SK-N-SH (cell line): ENCODE data around the gene RSRC1. TPM values are rescaled to one million over a fixed set of nuclear protein-coding genes. Genes with fewer than 3 reads are reported as not detected.

Experiments
- CTCF ChIA-PET: fragments of 300-600, 350-600 bp; formaldehyde crosslinking; extraction: SDS; loops from one replicate; lab custom pipeline; 2021; lab: Yijun Ruan, JAX
- POLR2A ChIA-PET: fragments of 350-600 bp; sonication (Branson Sonifier 250); formaldehyde crosslinking; extraction: SDS; loops from one replicate; lab custom pipeline; 2020; ENCODE audit warnings: antibody characterized with exemption, inconsistent platforms; lab: Yijun Ruan, JAX
- DNase-seq: peaks from one replicate; pipeline ENCODE4 v3.0.0; 2012
- H2AFZ ChIP-seq: fragments of 200-600 bp; sonication (generic); 2 replicates; pipeline ENCODE4 v1.8.1; 2016; ENCODE audit warnings: antibody characterized with exemption, mild to moderate bottlenecking, low read depth
- H3F3A ChIP-seq: fragments of 200-600 bp; sonication (generic); replicated peaks from 2 replicates; pipeline ENCODE3; 2016; ENCODE audit warnings: antibody characterized with exemption, mild to moderate bottlenecking; ENCODE audit not compliant: insufficient read depth
- H3K27ac ChIP-seq, 2 experiments: fragments of 200-500 bp in 1 of 2; fragments of 200-600 bp in 1 of 2; sonication (Bioruptor generic) in 1 of 2; sonication (generic), shearing (Covaris generic) in 1 of 2; 2 replicates each; pipeline versions ENCODE4 v1.5.1 to v1.6.1; 2014 to 2016; ENCODE audit warnings: low read depth in 2 of 2, inconsistent platforms in 1 of 2, low read length in 1 of 2, mild to moderate bottlenecking in 1 of 2, mixed read lengths in 1 of 2
- H3K27me3 ChIP-seq: fragments of 200-600 bp; sonication (generic), shearing (Covaris generic); 2 replicates; pipeline ENCODE4 v1.6.1; 2016; ENCODE audit warnings: mixed run types; ENCODE audit not compliant: insufficient read depth
- H3K36me3 ChIP-seq, 2 experiments: fragments of 200-500 bp in 1 of 2; fragments of 200-600 bp in 1 of 2; sonication (Bioruptor generic) in 1 of 2; sonication (generic) in 1 of 2; replicated peaks in 1 of 2; 2 replicates each; pipeline versions ENCODE3 to v1.5.1; 2014 to 2016; ENCODE audit warnings: low read length in 1 of 2, mild to moderate bottlenecking in 1 of 2; ENCODE audit not compliant: insufficient read depth in 2 of 2, control insufficient read depth in 1 of 2
- H3K4me1 ChIP-seq, 2 experiments: fragments of 200-500 bp in 1 of 2; fragments of 200-600 bp in 1 of 2; sonication (Bioruptor generic) in 1 of 2; sonication (generic), shearing (Covaris generic) in 1 of 2; 2 replicates each; pipeline versions ENCODE4 v1.5.1 to v1.6.1; 2014 to 2016; ENCODE audit warnings: low read depth in 1 of 2, low read length in 1 of 2, mixed run types in 1 of 2; ENCODE audit not compliant: insufficient read depth in 2 of 2, control insufficient read depth in 1 of 2
- H3K4me2 ChIP-seq: fragments of 200-600 bp; sonication (generic), shearing (Covaris generic); 2 replicates; pipeline ENCODE4 v1.6.1; 2017; ENCODE audit warnings: mixed run types
- H3K4me3 ChIP-seq, 2 experiments: fragments of 200-500 bp in 1 of 2; fragments of 200-600 bp in 1 of 2; sonication (Bioruptor generic) in 1 of 2; sonication (generic), shearing (Covaris generic) in 1 of 2; 2 replicates each; pipeline versions ENCODE4 v1.5.1 to v1.8.1; 2014 to 2016; ENCODE audit warnings: low read depth in 2 of 2, inconsistent platforms in 1 of 2, low read length in 1 of 2, mild to moderate bottlenecking in 1 of 2, mixed read lengths in 1 of 2, moderate library complexity in 1 of 2
- H3K79me2 ChIP-seq: fragments of 200-600 bp; sonication (generic); 2 replicates; pipeline ENCODE4 v1.8.1; 2017; ENCODE audit warnings: mild to moderate bottlenecking; ENCODE audit not compliant: insufficient read depth
- H3K9ac ChIP-seq: fragments of 200-600 bp; sonication (generic); 2 replicates; pipeline ENCODE4 v1.6.1; 2017; ENCODE audit warnings: mixed run types
- H3K9me2 ChIP-seq: fragments of 200-600 bp; sonication (generic); 2 replicates; pipeline ENCODE4 v1.6.1; 2017; ENCODE audit warnings: mixed run types
- H3K9me3 ChIP-seq: fragments of 200-600 bp; sonication (generic); 2 replicates; pipeline ENCODE4 v1.6.1; 2017; ENCODE audit warnings: mixed run types, mild to moderate bottlenecking, moderate library complexity
- H4K20me1 ChIP-seq: fragments of 200-600 bp; sonication (generic); 2 replicates; pipeline ENCODE4 v1.6.1; 2017; ENCODE audit warnings: mild to moderate bottlenecking, mixed run types; ENCODE audit not compliant: insufficient read depth
- ELF1 ChIP-seq: IDR thresholded peaks from 2 replicates; pipeline ENCODE4 v1.4.0; 2012
- EP300 ChIP-seq, 2 experiments: IDR thresholded peaks; 2 replicates each; pipeline versions ENCODE4 v1.4.0 to v1.6.1; 2012; ENCODE audit warnings: borderline replicate concordance in 1 of 2, low read depth in 1 of 2, low read length in 1 of 2
- FOXJ3 ChIP-seq: sonication (generic); formaldehyde crosslinking; IDR thresholded peaks from 2 replicates; pipeline ENCODE4 v1.5.1; 2020; ENCODE audit warnings: mild to moderate bottlenecking, missing genetic modification reagents
- GABPA ChIP-seq: IDR thresholded peaks from 2 replicates; pipeline ENCODE4 v1.4.0; 2012; ENCODE audit warnings: low read depth, mild to moderate bottlenecking
- GATA2 ChIP-seq: sonication (generic); formaldehyde crosslinking; IDR thresholded peaks from 2 replicates; pipeline ENCODE4 v1.5.0; 2020; ENCODE audit warnings: mild to moderate bottlenecking, missing genetic modification reagents
- MAX ChIP-seq: IDR thresholded peaks from 2 replicates; pipeline ENCODE4 v1.4.0; 2012; ENCODE audit warnings: low read depth
- MXI1 ChIP-seq: IDR thresholded peaks from 2 replicates; pipeline ENCODE4 v1.6.1; 2012; ENCODE audit warnings: mild to moderate bottlenecking, low read depth, low read length, improper control_type of control experiment
- NFIC ChIP-seq: IDR thresholded peaks from 2 replicates; pipeline ENCODE4 v1.4.0; 2012; ENCODE audit warnings: borderline replicate concordance
- NRF1 ChIP-seq: IDR thresholded peaks from 2 replicates; pipeline ENCODE4 v1.6.1; 2012; ENCODE audit warnings: low read depth, mild to moderate bottlenecking, low read length
- PBX3 ChIP-seq: IDR thresholded peaks from 2 replicates; pipeline ENCODE4; 2012
- RAD21 ChIP-seq: IDR thresholded peaks from 2 replicates; pipeline ENCODE4 v1.6.1; 2012; ENCODE audit warnings: mild to moderate bottlenecking, low read length
- SIN3A ChIP-seq: IDR thresholded peaks from 2 replicates; pipeline ENCODE4 v1.6.1; 2012; ENCODE audit warnings: low read depth, mild to moderate bottlenecking, low read length, moderate library complexity, borderline replicate concordance
- SMC3 ChIP-seq: IDR thresholded peaks from 2 replicates; pipeline ENCODE4 v1.6.1; 2012; ENCODE audit warnings: low read depth, low read length, improper control_type of control experiment
- TEAD4 ChIP-seq: IDR thresholded peaks from 2 replicates; pipeline ENCODE4 v1.4.0; 2012; ENCODE audit warnings: mild to moderate bottlenecking, borderline replicate concordance; ENCODE audit not compliant: insufficient read depth
- USF2 ChIP-seq: fragments of 150-350 bp; IDR thresholded peaks from 2 replicates; pipeline ENCODE4 v1.6.1; 2017; ENCODE audit warnings: antibody characterized with exemption, low read length, low read depth, borderline replicate concordance
- ZBTB33 ChIP-seq: IDR thresholded peaks from 2 replicates; pipeline ENCODE4 v1.4.0; 2012; ENCODE audit warnings: low read depth, borderline replicate concordance
- WGBS: methylation state at CpG from one replicate; pipeline ENCODE4 v1.1.6; 2017; ENCODE audit warnings: low lambda C conversion rate; 5-methylcytosine and 5-hydroxymethylcytosine counted together
- polyA plus RNA-seq, 3 experiments: library from polyadenylated mRNA; depleted of rRNA; stranded (reverse); fragments of >200 nt; gene quantifications; 2 replicates each; pipeline ENCODE4 v1.2.3, GENCODE V29; 2012

The RSRC1 gene
- polyA plus RNA-seq, 1 of the 3 experiments (the other 2 are of a cell fraction), result 4.5 TPM

GRCh38 chr3:158109295-158109803 lies 540 bp upstream of the RSRC1 start (continued):
- TF ChIP-seq ZBTB33 (no peak), USF2 (no peak), PBX3 (no peak), TEAD4 (no peak)

- H3K4me2 ChIP-seq, result peak overlapping the region; percentile 83
- 1% methylated on average over 4 of the region's 4 CpGs for WGBS
- no peaks in the 10 kb centered on the region for H3K9me2 ChIP-seq
- no peaks in the 10 kb centered on the region for H3K9me3 ChIP-seq
- POLR2A ChIA-PET, result interaction anchor here (0.6 to 1.4 kb wide), 5 partner anchors 8 to 418 kb away, joined by 3 to 7 read pairs (median 3); no protein-coding TSS in a partner anchor
- peak overlapping the region; percentile 87 to 93 for H3K4me3 ChIP-seq
- H2AFZ ChIP-seq, result peak overlapping the region; percentile 82
- H3K79me2 ChIP-seq, result peaks cover 58% of the 10 kb centered on the region
- H3K27me3 ChIP-seq, result no peaks in the 10 kb centered on the region
- H3K36me3 ChIP-seq, result peaks cover 0 to 9% of the 10 kb centered on the region in 2 experiments
- H3F3A ChIP-seq, result peaks cover 16% of the 10 kb centered on the region
- H3K4me1 ChIP-seq, result peaks cover 3 to 8% of the 10 kb centered on the region in 2 experiments; a peak in 3 of 4 replicates
- peak overlapping the region; percentile 87 for H3K9ac ChIP-seq
- H4K20me1 ChIP-seq, result no peaks in the 10 kb centered on the region
- no peak for DNase-seq
- H3K27ac ChIP-seq, result peak overlapping the region; percentile 87 to 97
- TF ChIP-seq RAD21 (peak; percentile 20; the same call in 1 of the 2 replicates), SMC3 (no peak), MXI1 (0 out of 2 replicates have a peak, but pooled peaks have one; percentile 67)
- TF ChIP-seq, all 33 proteins: peak for 2
- CTCF ChIA-PET, result interaction anchor here (0.7 to 2.3 kb wide), 4 partner anchors 9 to 534 kb away, joined by 3 to 13 read pairs (median 3); partner anchors contain the start of gene GFM1
Observed at GRCh38 chr3:158110658-158111018, 749 bp downstream of the RSRC1 start.

- Histone ChIP-seq H3K9me2 (no peaks in the 10 kb centered on the region), H3K4me2 (peak overlapping the region; percentile 13; the same call in 1 of the 2 replicates), H3F3A (peaks cover 13% of the 10 kb centered on the region), H3K27me3 (no peaks in the 10 kb centered on the region), H2AFZ (no peak overlapping the region), H3K9me3 (no peaks in the 10 kb centered on the region), H3K4me1 (peaks cover 3 to 8% of the 10 kb centered on the region in 2 experiments; a peak in 3 of 4 replicates), H3K27ac (no peak overlapping the region), H3K9ac (no peak overlapping the region), H4K20me1 (no peaks in the 10 kb centered on the region), H3K4me3 (no peak overlapping the region), H3K36me3 (peaks cover 0 to 9% of the 10 kb centered on the region in 2 experiments), H3K79me2 (peaks cover 70% of the 10 kb centered on the region)
- ChIA-PET POLR2A (no interaction called here), CTCF (interaction anchor here (2.3 kb wide), 1 partner anchor 322 kb away, joined by 13 read pairs; no protein-coding TSS in a partner anchor)
- DNase-seq, result no peak
- WGBS, result 72% methylated on average over 2 of the region's 2 CpGs
- TF ChIP-seq TEAD4 (no peak), NFIC (no peak), FOXJ3 (CRISPR knock-in tag) (no peak), NRF1 (no peak), MAX (no peak), GATA2 (CRISPR knock-in tag) (no peak), RAD21 (no peak), GABPA (no peak), SIN3A (no peak), EP300 (IDR thresholded peaks at IDR 0.05; ENCODE audit: borderline replicate concordance in 1 of 2, low read depth in 1 of 2, low read length in 1 of 2) (no peak), ELF1 (no peak), USF2 (no peak)
Observed at GRCh38 chr3:158111861-158112260, 2.0 kb downstream of the RSRC1 start.
